K562 (cell line): ENCODE data around the gene VWA7. TPM values are rescaled to one million over a fixed set of nuclear protein-coding genes. Genes with fewer than 3 reads are reported as not detected.
A peak's percentile ranks its signal among the peaks of the same experiment; 100 is the strongest.

ENCODE experiments used
- CAMTA2 ChIP-seq: fragments of 250-450 bp; sonication (Bioruptor Pico); conservative IDR thresholded peaks from 2 replicates; pipeline ENCODE4 v1.5.1; 2022
- CBX8 ChIP-seq: fragments of 200-600 bp; sonication (generic); IDR thresholded peaks from 2 replicates; pipeline ENCODE4 v1.6.1; 2012; ENCODE audit warnings: borderline replicate concordance, mixed run types, low read depth, mild to moderate bottlenecking, moderate library complexity, mixed read lengths, low read length, control low read depth, inconsistent platforms; ENCODE audit not compliant: poor library complexity, severe bottlenecking; ENCODE audit errors: extremely low read depth
- CREB3 ChIP-seq: fragments of 450-650 bp; conservative IDR thresholded peaks from 2 replicates; pipeline ENCODE4 v1.6.1; 2016; ENCODE audit warnings: missing genetic modification characterization, low read depth, mild to moderate bottlenecking, missing compliant biosample characterization, moderate library complexity
- CREB3L1 ChIP-seq: fragments of 450-650 bp; IDR thresholded peaks from 2 replicates; pipeline ENCODE4 v1.6.1; 2014; ENCODE audit warnings: low read depth, mild to moderate bottlenecking, moderate library complexity, borderline replicate concordance
- FOXA3 ChIP-seq, 2 experiments: fragments of 450-650 bp in 1 of 2; sonication (generic) in 1 of 2; formaldehyde crosslinking; IDR thresholded peaks in 1 of 2; conservative IDR thresholded peaks in 1 of 2; 2 replicates each; pipeline versions ENCODE4 v1.4.0 to v1.8.0; 2020 to 2022; ENCODE audit warnings: mild to moderate bottlenecking in 2 of 2, missing genetic modification reagents in 1 of 2
- HMG20A ChIP-seq: fragments of 450-650 bp; formaldehyde crosslinking; conservative IDR thresholded peaks from 2 replicates; pipeline ENCODE4 v1.4.0; 2020; ENCODE audit warnings: mild to moderate bottlenecking, mixed read lengths
- HNRNPK ChIP-seq: fragments of 200-400 bp; formaldehyde crosslinking; IDR thresholded peaks from one replicate; pipeline ENCODE4 v1.6.1; 2018; ENCODE audit warnings: mild to moderate bottlenecking, low read depth, low read length; ENCODE audit not compliant: poor library complexity, severe bottlenecking
- HNRNPLL ChIP-seq: fragments of 200-400 bp; formaldehyde crosslinking; IDR thresholded peaks from 2 replicates; pipeline ENCODE4 v1.6.1; 2017; ENCODE audit warnings: low read length, low read depth, mild to moderate bottlenecking; ENCODE audit not compliant: poor library complexity, severe bottlenecking
- MCM2 ChIP-seq: fragments of 450-650 bp; IDR thresholded peaks from 2 replicates; pipeline ENCODE4 v1.6.1; 2017; ENCODE audit warnings: low read depth, mild to moderate bottlenecking
- MEF2D ChIP-seq: conservative IDR thresholded peaks from 2 replicates; pipeline ENCODE4 v1.6.1; 2016; ENCODE audit warnings: low read depth, missing genetic modification characterization, missing compliant biosample characterization
- NBN ChIP-seq: fragments of 450-650 bp; IDR thresholded peaks from 2 replicates; pipeline ENCODE4 v1.6.1; 2016; ENCODE audit warnings: low read depth, mild to moderate bottlenecking
- NR2C1 ChIP-seq, 2 experiments: fragments of 450-650 bp; IDR thresholded peaks; 2 replicates each; pipeline ENCODE4 v1.6.1; 2017; ENCODE audit warnings: mild to moderate bottlenecking in 2 of 2, antibody characterized with exemption in 1 of 2, inconsistent platforms in 1 of 2, missing compliant biosample characterization in 1 of 2, missing genetic modification characterization in 1 of 2
- PHF20 ChIP-seq: fragments of 450-650 bp; IDR thresholded peaks from 2 replicates; pipeline ENCODE4 v1.6.1; 2018; ENCODE audit not compliant: partially characterized antibody
- POLR2A ChIP-seq: fragments of 450-650 bp; conservative IDR thresholded peaks from 2 replicates; pipeline ENCODE4 v1.6.1; 2016
- POLR2H ChIP-seq: IDR thresholded peaks from 2 replicates; pipeline ENCODE4 v1.6.1; 2016; ENCODE audit warnings: missing genetic modification characterization, low read depth, mild to moderate bottlenecking, control low read depth, missing compliant biosample characterization, moderate library complexity
- PRMT5 ChIP-seq: sonication (generic); formaldehyde crosslinking; IDR thresholded peaks from 2 replicates; pipeline ENCODE4 v1.5.0; 2020; ENCODE audit warnings: missing genetic modification reagents
- TFAM ChIP-seq: fragments of 250-450 bp; sonication (Bioruptor Pico); conservative IDR thresholded peaks from 2 replicates; pipeline ENCODE4 v1.5.0; 2021; ENCODE audit warnings: mild to moderate bottlenecking, moderate library complexity
- TOE1 ChIP-seq, 2 experiments: fragments of 450-650 bp in 1 of 2; sonication (generic) in 1 of 2; formaldehyde crosslinking in 1 of 2; IDR thresholded peaks; 2 replicates each; pipeline versions ENCODE4 v1.7.1 to v1.8.0; 2016 to 2022; ENCODE audit warnings: borderline replicate concordance in 2 of 2, mild to moderate bottlenecking in 2 of 2, antibody characterized with exemption in 1 of 2, inconsistent platforms in 1 of 2, low read depth in 1 of 2, missing genetic modification reagents in 1 of 2, moderate library complexity in 1 of 2
- TRIM24 ChIP-seq, 2 experiments: fragments of 450-650 bp; IDR thresholded peaks; 2 replicates each; pipeline ENCODE4 v1.6.1; 2016
- TRIM25 ChIP-seq: fragments of 450-650 bp; IDR thresholded peaks from 2 replicates; pipeline ENCODE4 v1.7.0; 2016; ENCODE audit warnings: borderline replicate concordance
- ZNF311 ChIP-seq: fragments of 250-450 bp; sonication (Bioruptor Pico); IDR thresholded peaks from 2 replicates; pipeline ENCODE4 v1.4.0; 2020; ENCODE audit warnings: mild to moderate bottlenecking, moderate library complexity
- ZNF717 ChIP-seq: fragments of 250-450 bp; sonication (Bioruptor Pico); IDR thresholded peaks from 2 replicates; pipeline ENCODE4 v1.5.0; 2021
- ZNF780A ChIP-seq: fragments of 250-450 bp; sonication (Bioruptor Pico); IDR thresholded peaks from 2 replicates; pipeline ENCODE4 v1.5.0; 2021; ENCODE audit warnings: mild to moderate bottlenecking
- polyA plus RNA-seq, 8 experiments: library from polyadenylated mRNA; depleted of rRNA in 4 of 8; stranded (reverse) in 5 of 8; unstranded in 3 of 8; fragments of >200 nt; fragmentation: Nextera tagmentation in 2 of 8; fragmentation: Illumina TruSeq in 1 of 8; extraction: Ambion mirVana in 2 of 8; extraction: Trizol in 1 of 8; gene quantifications; 2 replicates each; pipeline versions ENCODE4 v1.2.1 to v1.2.3, GENCODE V29; 2011 to 2014; ENCODE audit warnings: inconsistent platforms in 1 of 8, missing spikeins in 1 of 8
- total RNA-seq, 7 experiments: library from RNA; depleted of rRNA in 6 of 7; stranded (reverse); fragments of >200 nt in 6 of 7; fragmentation: Illumina TruSeq in 2 of 7; extraction: Trizol in 2 of 7; gene quantifications; 2 replicates each; pipeline versions ENCODE4 v1.2.1 to v1.2.3, GENCODE V29; 2011 to 2021; ENCODE audit warnings: low replicate concordance in 1 of 7

Gene VWA7
- total and polyA plus RNA-seq, 9 of the 15 experiments (the other 6 are each of a cell fraction or from before 2014, with no cell fraction given), result 0.18 to 2.9 (median 0.95) TPM

DNA sequence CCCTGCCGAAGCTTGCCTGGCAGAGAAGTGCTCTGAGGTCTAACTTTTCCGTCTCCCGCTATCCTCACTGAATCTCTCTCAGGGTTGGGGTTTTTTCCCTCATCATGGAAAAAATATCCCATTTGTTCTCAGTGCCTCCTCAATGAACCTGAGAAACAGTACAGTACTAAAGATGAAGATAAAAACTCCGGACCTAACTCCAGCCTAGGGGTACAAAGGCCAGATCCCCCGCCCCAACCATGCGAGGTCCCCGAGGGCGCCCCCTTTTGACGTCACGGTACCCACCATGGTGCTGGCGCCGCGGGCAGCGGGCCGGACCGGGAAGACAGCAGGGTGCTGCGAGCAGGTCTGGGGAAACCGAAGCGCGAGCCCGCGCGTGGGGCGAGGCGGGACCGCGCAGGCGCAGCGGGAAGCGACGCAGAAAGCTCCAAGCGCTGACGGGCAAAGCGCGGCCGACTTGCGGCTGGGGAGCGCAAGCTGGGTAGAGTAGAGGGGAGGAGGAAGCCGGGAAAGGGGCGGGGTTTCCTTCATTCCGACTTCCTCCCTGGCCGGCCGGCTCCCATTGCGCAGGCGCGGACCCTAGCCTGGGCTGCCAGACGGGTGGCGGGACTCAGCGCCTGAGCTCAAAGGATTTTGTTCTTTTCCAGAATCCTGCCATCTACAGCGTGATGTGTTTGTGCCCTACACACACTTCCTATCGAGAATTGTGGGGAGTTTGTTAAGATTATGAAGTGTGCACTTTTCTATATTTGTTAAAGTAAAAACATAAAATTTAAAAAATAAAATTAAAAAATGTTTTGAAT, 29.5 kb upstream of the VWA7 start, which contains the start of gene LSM2 (continued):
- peak; percentile 78; the same call in 1 of the 2 replicates for TF ChIP-seq TOE1 (IDR thresholded peaks at IDR 0.05; ENCODE audit: borderline replicate concordance)
- TF ChIP-seq TOE1 (CRISPR knock-in tag; IDR thresholded peaks at IDR 0.05; ENCODE audit: borderline replicate concordance, low read depth), result no peak
- no peak for TF ChIP-seq CREB3 (tag)
- TF ChIP-seq HNRNPK, result peak; percentile 40
- no peak for TF ChIP-seq MCM2
- no peak for TF ChIP-seq ZNF717 (CRISPR knock-in tag)
- TF ChIP-seq ZNF780A (CRISPR knock-in tag), result no peak
- peak; percentile 75; the same call in 1 of the 2 replicates for TF ChIP-seq TRIM25
- TF ChIP-seq NBN, result peak; percentile 81
- TF ChIP-seq POLR2H (tag), result no peak
- peak; percentile 79 for TF ChIP-seq CREB3L1
- peak; percentile 99 for TF ChIP-seq HNRNPLL
- peak; percentile 100 for TF ChIP-seq PHF20
- peak; percentile 26 to 70; a peak in 2 of 4 replicates for TF ChIP-seq FOXA3 (CRISPR knock-in tag; conservative IDR thresholded peaks at IDR 0.05 in 1 of 2, IDR thresholded peaks at IDR 0.05 in 1 of 2)
- peak; percentile 97 for TF ChIP-seq POLR2A
- TF ChIP-seq PRMT5 (CRISPR knock-in tag), result no peak; the same call in 1 of the 2 replicates
- TF ChIP-seq TFAM (CRISPR knock-in tag), result no peak
- peak; percentile 70; the same call in 1 of the 2 replicates for TF ChIP-seq HMG20A (CRISPR knock-in tag)
- no peak for TF ChIP-seq ZNF311 (CRISPR knock-in tag)
- peak in 1 of 2 experiments; percentile 33; a peak in 1 of 4 replicates for TF ChIP-seq TRIM24 (IDR thresholded peaks at IDR 0.05)
- TF ChIP-seq NR2C1 (IDR thresholded peaks at IDR 0.05), result no peak
- no peak for TF ChIP-seq NR2C1 (tag; IDR thresholded peaks at IDR 0.05)
- peak; percentile 64; the same call in 1 of the 2 replicates for TF ChIP-seq CAMTA2 (CRISPR knock-in tag)
- TF ChIP-seq CBX8, result no peak
- TF ChIP-seq MEF2D (tag), result no peak
